BLaER1 treated with 17β-estradiol and CSF1 and Interleukin-3, amounts not matched to agents 10 nM and 100 nM (cell line): ENCODE measurements around the gene TOR2A.

ENCODE experiments used
- H3K27ac ChIP-seq, 11 experiments: shearing (Covaris generic); formaldehyde crosslinking; 2 replicates each; pipeline ENCODE4 v1.8.1; 2022
- H3K27me3 ChIP-seq, 11 experiments: shearing (Covaris generic); formaldehyde crosslinking; 2 replicates each; pipeline ENCODE4 v1.8.1; 2022
- H3K36me3 ChIP-seq, 11 experiments: shearing (Covaris generic); formaldehyde crosslinking; 2 replicates each; pipeline ENCODE4 v1.8.1; 2022
- H3K4me1 ChIP-seq, 10 experiments: shearing (Covaris generic); formaldehyde crosslinking; 2 replicates each; pipeline ENCODE4 v1.8.1; 2022
- H3K4me2 ChIP-seq, 11 experiments: shearing (Covaris generic); formaldehyde crosslinking; 2 replicates each; pipeline ENCODE4 v1.8.1; 2022
- H3K4me3 ChIP-seq, 10 experiments: shearing (Covaris generic); formaldehyde crosslinking; 2 replicates each; pipeline ENCODE4 v1.8.1; 2022
- H3K9ac ChIP-seq, 11 experiments: shearing (Covaris generic); formaldehyde crosslinking; 2 replicates each; pipeline ENCODE4 v1.8.1; 2022
- H3K9me3 ChIP-seq, 11 experiments: shearing (Covaris generic); formaldehyde crosslinking; replicated peaks in 1 of 11; 2 replicates each; pipeline ENCODE4 v1.8.1; 2022
- H4K20me1 ChIP-seq, 11 experiments: shearing (Covaris generic); formaldehyde crosslinking; 2 replicates each; pipeline ENCODE4 v1.8.1; 2022
- Cebpa-rat ChIP-seq, 11 experiments: shearing (Covaris generic); IDR thresholded peaks; 2 replicates each; pipeline ENCODE4 v1.8.1; 2022

The TOR2A gene

DNA sequence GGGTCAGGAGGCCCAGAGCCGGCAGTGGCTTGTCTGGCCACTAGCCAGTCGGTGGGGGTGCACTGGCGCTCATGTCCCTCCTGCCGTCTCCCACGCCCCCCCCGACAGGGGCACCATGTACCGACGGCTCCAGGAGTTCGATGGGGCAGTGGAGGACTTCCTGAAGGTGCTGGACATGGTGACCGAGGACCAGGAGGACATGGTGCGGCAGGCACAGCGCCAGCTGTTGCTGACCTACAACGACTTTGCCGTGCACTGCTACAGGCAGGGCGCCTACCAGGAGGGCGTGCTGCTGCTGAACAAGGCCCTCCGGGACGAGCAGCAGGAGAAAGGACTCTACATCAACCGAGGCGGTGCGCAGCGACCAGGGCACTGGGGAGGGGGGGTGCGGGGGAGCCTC is 11.1 kb downstream of the TOR2A start:
- Histone ChIP-seq H3K36me3 (peaks cover 0 to 3% (median 0%) of the 10 kb centered on the region in 11 experiments; a peak in 2 of 22 replicates), H3K4me2 (peak overlapping the region in 4 of 11 experiments; percentile 4 to 58 (median 14); a peak in 4 of 22 replicates), H3K27me3 (no peaks in the 10 kb centered on the region), H4K20me1 (peaks cover 0 to 5% (median 0%) of the 10 kb centered on the region in 11 experiments; a peak in 3 of 22 replicates), H3K9ac (no peak overlapping the region), H3K4me1 (peaks cover 23 to 54% (median 47%) of the 10 kb centered on the region in 10 experiments), H3K4me3 (no peak overlapping the region), H3K27ac (no peak overlapping the region), H3K9me3 (no peaks in the 10 kb centered on the region)
- TF ChIP-seq Cebpa-rat (IDR thresholded peaks at IDR 0.05), result no peak

DNA sequence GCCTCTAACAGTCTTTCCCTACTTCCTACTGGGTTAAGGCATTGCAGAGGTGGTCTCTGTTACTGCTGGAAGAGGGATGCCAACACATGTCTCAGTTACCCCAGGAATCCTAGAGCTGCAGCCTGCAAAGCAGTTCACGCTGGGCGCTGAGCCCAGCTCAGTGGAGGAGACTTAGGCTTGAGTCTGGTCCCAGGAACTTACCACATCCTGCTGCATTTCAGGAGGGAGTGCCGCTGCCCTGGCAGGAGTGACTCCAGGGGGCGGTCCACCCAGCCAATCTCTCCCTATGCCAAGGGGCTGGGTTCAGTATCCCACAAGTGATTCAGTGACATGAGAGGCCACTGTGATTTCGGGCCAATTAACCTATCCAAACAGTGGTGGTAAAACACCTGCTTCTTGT is 11.7 kb downstream of the TOR2A start:
- H3K4me1 ChIP-seq, result peaks cover 28 to 60% (median 51%) of the 10 kb centered on the region in 10 experiments
- TF ChIP-seq Cebpa-rat (IDR thresholded peaks at IDR 0.05), result no peak

DNA sequence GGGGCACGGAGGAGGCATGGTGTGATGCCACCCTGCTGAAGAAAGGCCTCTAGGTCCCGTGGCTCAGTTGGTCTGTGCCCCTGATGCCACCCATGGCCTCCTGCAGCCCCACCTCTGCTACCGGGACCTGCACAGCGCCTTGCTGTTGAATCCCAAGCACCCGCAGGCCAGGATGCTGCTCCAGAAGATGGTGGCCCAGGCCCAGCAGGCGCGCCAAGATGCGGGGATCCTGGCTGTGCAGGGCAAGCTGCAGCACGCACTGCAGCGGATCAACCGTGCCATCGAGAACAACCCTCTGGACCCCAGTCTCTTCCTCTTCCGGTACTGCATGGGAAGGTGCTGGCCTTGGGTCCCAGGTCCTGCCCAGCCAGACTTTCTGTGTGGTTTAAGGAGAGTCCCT is 12.1 kb downstream of the TOR2A start:
- H3K27me3 ChIP-seq, result no peaks in the 10 kb centered on the region
- no peak for TF ChIP-seq Cebpa-rat (IDR thresholded peaks at IDR 0.05)
- H3K9ac ChIP-seq, result no peak overlapping the region
- no peak overlapping the region for H3K4me3 ChIP-seq
- no peaks in the 10 kb centered on the region for H3K9me3 ChIP-seq
- H3K27ac ChIP-seq, result no peak overlapping the region
- peak overlapping the region in 10 of 11 experiments; percentile 5 to 59 (median 31); a peak in 15 of 22 replicates for H3K4me2 ChIP-seq
- peaks cover 0 to 3% (median 0%) of the 10 kb centered on the region in 11 experiments; a peak in 2 of 22 replicates for H4K20me1 ChIP-seq
- peaks cover 30 to 61% (median 52%) of the 10 kb centered on the region in 10 experiments for H3K4me1 ChIP-seq
- peaks cover 0 to 3% (median 0%) of the 10 kb centered on the region in 11 experiments; a peak in 2 of 22 replicates for H3K36me3 ChIP-seq

More for the DNA sequence above, 11.7 kb downstream of the TOR2A start:
- Histone ChIP-seq H3K27me3 (no peaks in the 10 kb centered on the region), H3K36me3 (peaks cover 0 to 3% (median 0%) of the 10 kb centered on the region in 11 experiments; a peak in 2 of 22 replicates), H3K9me3 (no peaks in the 10 kb centered on the region), H3K4me3 (no peak overlapping the region), H4K20me1 (peaks cover 0 to 3% (median 0%) of the 10 kb centered on the region in 11 experiments; a peak in 2 of 22 replicates), H3K9ac (no peak overlapping the region), H3K27ac (no peak overlapping the region), H3K4me2 (peak overlapping the region in 10 of 11 experiments; percentile 5 to 59 (median 31); a peak in 15 of 22 replicates)

DNA sequence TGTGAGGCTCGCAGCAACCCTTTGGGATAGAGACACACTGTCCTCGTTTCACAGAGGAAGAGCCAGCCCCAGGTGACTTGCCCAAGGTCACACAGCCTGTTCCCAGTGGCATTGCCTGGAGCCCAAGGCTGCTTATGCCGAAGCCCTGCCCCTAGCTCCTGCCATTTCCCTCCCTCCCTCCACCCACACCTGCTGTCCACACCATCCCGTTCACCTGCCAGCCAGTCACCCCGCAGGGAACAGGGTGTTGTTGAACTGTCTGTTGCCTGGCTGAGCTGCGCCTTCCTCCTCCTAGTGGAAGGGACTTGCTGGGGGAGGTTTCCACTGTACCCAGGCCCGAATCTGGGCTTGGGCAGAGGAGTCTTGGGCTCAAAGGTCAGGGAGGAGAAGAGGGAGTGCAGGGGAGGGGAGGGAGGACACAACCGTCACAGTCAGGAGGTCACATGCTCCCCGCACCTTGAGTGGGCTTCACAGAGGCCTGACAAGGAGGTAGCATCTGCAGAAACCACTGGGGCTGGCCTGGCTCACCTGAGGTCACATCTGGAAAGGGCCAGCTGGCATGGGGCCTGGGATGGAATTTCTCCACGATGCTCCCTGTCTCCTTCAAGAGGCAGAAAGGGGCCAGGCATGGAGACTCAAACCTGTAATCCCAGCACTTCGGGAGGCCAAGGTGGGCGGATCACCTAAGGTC is 12.9 kb downstream of the TOR2A start:
- H3K27ac ChIP-seq, result no peak overlapping the region

DNA sequence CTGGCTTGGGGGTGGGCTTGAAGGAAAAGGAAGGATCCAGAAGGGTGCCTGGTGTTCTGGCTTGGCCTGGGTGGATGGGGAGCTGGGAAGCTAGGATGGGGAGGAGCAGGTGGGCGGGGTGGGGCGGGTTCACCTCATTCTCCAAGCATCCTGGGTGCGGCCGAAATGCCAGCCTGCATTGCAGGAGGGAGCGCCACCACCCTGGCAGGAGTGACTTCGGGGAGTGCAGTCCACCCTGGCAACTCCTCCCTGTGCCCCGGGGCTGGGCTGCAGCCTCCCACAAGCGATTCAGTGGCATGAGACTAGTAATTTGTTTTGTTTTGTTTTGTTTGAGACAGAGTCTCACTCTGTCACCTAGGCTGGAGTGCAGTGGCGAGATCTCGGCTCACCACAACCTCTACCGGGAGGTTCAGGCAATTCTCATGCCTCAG is 13.7 kb downstream of the TOR2A start:
- peak overlapping the region in 6 of 11 experiments; percentile 22 to 59 (median 50); a peak in 7 of 22 replicates for H3K4me2 ChIP-seq
- peak overlapping the region in 2 of 11 experiments; percentile 20 to 31; a peak in 2 of 22 replicates for H3K9ac ChIP-seq
- peaks cover 33 to 74% (median 67%) of the 10 kb centered on the region in 10 experiments for H3K4me1 ChIP-seq
- peak overlapping the region in 3 of 11 experiments; percentile 8 to 53 (median 49); a peak in 3 of 22 replicates for H3K27ac ChIP-seq
- H3K36me3 ChIP-seq, result no peaks in the 10 kb centered on the region; a peak in 2 of 22 replicates
- TF ChIP-seq Cebpa-rat (IDR thresholded peaks at IDR 0.05), result no peak
- H3K27me3 ChIP-seq, result no peaks in the 10 kb centered on the region
- H3K9me3 ChIP-seq, result no peaks in the 10 kb centered on the region
- no peak overlapping the region for H3K4me3 ChIP-seq
- peaks cover 0 to 3% (median 0%) of the 10 kb centered on the region in 11 experiments; a peak in 2 of 22 replicates for H4K20me1 ChIP-seq

More for the DNA sequence above, 12.9 kb downstream of the TOR2A start:
- Histone ChIP-seq H3K9ac (no peak overlapping the region), H3K9me3 (no peaks in the 10 kb centered on the region), H3K27me3 (no peaks in the 10 kb centered on the region), H3K36me3 (peaks cover 0 to 3% (median 0%) of the 10 kb centered on the region in 11 experiments; a peak in 2 of 22 replicates), H3K4me2 (peak overlapping the region in 3 of 11 experiments; percentile 3 to 59 (median 35); a peak in 2 of 22 replicates), H3K4me1 (peaks cover 30 to 66% (median 60%) of the 10 kb centered on the region in 10 experiments), H4K20me1 (peaks cover 0 to 3% (median 0%) of the 10 kb centered on the region in 11 experiments; a peak in 2 of 22 replicates), H3K4me3 (no peak overlapping the region)
- TF ChIP-seq Cebpa-rat (IDR thresholded peaks at IDR 0.05), result no peak

DNA sequence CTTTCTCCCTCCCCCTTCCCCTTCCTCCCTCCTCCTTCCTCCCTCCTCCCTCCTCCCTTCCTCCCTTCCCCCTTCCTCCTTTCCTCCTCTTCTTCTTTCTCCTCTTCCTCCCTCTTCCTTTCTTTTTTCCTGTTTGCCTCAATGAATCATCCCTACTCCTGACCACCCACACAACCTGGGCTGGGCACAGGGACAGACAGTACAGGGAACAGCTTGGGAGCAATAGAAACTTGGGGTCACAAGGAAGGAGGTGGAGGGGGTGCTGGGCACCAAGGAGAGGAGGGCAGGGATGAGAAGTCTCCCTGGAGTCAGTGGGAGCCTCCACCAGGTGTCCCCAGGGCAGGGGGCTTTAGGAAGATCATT is 14.2 kb downstream of the TOR2A start:
- H3K4me3 ChIP-seq, result no peak overlapping the region; a peak in 1 of 20 replicates
- H3K9me3 ChIP-seq, result no peaks in the 10 kb centered on the region
- H3K9ac ChIP-seq, result peak overlapping the region in 3 of 11 experiments; percentile 13 to 31 (median 20); a peak in 3 of 22 replicates
- peak overlapping the region in 5 of 11 experiments; percentile 8 to 53 (median 37); a peak in 4 of 22 replicates for H3K27ac ChIP-seq
- H3K36me3 ChIP-seq, result no peaks in the 10 kb centered on the region
- H4K20me1 ChIP-seq, result peaks cover 0 to 3% (median 0%) of the 10 kb centered on the region in 11 experiments; a peak in 2 of 22 replicates
- TF ChIP-seq Cebpa-rat (IDR thresholded peaks at IDR 0.05), result no peak
- H3K27me3 ChIP-seq, result no peaks in the 10 kb centered on the region
- peaks cover 38 to 79% (median 73%) of the 10 kb centered on the region in 10 experiments for H3K4me1 ChIP-seq
- peak overlapping the region in 9 of 11 experiments; percentile 22 to 59 (median 49); a peak in 12 of 22 replicates for H3K4me2 ChIP-seq

DNA sequence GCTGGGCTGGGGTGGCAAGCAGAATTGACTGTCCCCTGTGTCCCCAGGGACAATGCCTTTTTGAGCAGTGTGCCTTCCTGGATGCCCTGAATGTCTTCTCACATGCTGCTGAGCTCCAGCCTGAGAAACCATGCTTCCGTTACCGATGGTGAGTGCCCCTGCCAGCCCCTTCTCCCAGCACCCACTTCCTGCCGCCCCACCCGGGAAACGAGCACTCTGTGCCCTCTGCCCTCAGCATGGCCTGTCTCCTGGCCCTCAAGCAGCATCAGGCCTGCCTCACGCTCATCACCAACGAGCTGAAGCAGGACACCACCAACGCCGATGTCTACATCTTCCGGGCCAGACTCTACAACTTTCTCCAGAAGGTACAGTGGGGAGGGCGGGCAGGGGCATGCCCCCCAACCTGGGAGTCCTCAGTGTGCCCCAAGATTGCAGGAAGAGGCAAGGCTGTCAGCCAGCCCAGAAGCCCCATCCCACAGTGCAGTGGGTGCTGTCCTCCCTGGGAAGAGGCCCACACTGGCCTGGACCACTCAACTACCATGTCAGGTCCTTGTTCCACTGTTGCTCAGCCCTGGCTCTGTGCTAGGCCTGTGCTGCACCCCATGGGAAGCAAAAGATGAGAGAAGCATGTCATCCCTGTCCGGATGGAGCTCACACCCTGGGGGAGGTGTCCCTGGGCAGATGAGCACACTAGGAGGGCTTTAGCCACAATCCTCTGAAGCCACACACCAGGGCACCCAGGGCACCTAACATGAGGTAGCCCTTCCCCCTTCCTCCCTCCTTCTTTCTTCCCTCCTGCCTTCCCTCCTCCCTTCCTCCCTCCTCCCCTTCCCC is 14.8 kb downstream of the TOR2A start:
- H3K4me3 ChIP-seq, result peak overlapping the region in 8 of 10 experiments; percentile 21 to 51 (median 35); a peak in 10 of 20 replicates
- no peaks in the 10 kb centered on the region for H3K36me3 ChIP-seq
- peak overlapping the region; percentile 41 to 91 (median 84) for H3K4me2 ChIP-seq
- H3K9ac ChIP-seq, result peak overlapping the region; percentile 4 to 75 (median 60); a peak in 19 of 22 replicates
- peaks cover 38 to 79% (median 73%) of the 10 kb centered on the region in 10 experiments for H3K4me1 ChIP-seq
- no peaks in the 10 kb centered on the region for H3K27me3 ChIP-seq
- no peak for TF ChIP-seq Cebpa-rat (IDR thresholded peaks at IDR 0.05)
- no peaks in the 10 kb centered on the region for H3K9me3 ChIP-seq
- H4K20me1 ChIP-seq, result peaks cover 0 to 3% (median 0%) of the 10 kb centered on the region in 11 experiments; a peak in 2 of 22 replicates
- H3K27ac ChIP-seq, result peak overlapping the region in 9 of 11 experiments; percentile 62 to 83 (median 70); a peak in 19 of 22 replicates

DNA sequence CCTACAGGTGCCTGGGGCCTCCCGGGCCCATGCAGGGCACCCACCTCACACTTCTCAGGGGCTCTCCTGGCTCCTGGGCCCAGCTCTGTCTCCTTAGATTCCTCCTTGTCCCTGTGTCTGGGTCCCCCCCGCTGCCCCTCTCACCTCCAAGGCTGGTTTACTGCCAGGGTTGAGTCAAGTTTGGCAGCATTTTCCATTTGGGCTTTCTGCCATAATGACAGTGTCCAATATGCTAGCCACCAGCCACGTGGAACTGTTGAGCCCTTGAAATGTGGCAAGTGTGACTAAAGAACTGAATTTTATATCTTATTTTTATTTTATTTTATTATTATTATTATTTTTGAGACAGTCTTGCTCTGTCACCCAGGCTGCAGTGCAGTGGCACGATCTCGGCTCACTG is 17.3 kb downstream of the TOR2A start:
- Histone ChIP-seq H3K9ac (peak overlapping the region in 3 of 11 experiments; percentile 30 to 37 (median 35); a peak in 4 of 22 replicates), H4K20me1 (peaks cover 0 to 18% (median 15%) of the 10 kb centered on the region in 11 experiments; a peak in 17 of 22 replicates), H3K4me2 (peak overlapping the region in 8 of 11 experiments; percentile 1 to 99 (median 94); a peak in 12 of 22 replicates), H3K9me3 (no peaks in the 10 kb centered on the region), H3K27me3 (no peaks in the 10 kb centered on the region), H3K4me3 (no peak overlapping the region), H3K4me1 (peaks cover 38 to 69% (median 66%) of the 10 kb centered on the region in 10 experiments), H3K36me3 (no peaks in the 10 kb centered on the region), H3K27ac (peak overlapping the region in 2 of 11 experiments; percentile 45 to 65; a peak in 2 of 22 replicates)
- no peak for TF ChIP-seq Cebpa-rat (IDR thresholded peaks at IDR 0.05)
